ENCODE data around the gene COPS3.

DNA sequence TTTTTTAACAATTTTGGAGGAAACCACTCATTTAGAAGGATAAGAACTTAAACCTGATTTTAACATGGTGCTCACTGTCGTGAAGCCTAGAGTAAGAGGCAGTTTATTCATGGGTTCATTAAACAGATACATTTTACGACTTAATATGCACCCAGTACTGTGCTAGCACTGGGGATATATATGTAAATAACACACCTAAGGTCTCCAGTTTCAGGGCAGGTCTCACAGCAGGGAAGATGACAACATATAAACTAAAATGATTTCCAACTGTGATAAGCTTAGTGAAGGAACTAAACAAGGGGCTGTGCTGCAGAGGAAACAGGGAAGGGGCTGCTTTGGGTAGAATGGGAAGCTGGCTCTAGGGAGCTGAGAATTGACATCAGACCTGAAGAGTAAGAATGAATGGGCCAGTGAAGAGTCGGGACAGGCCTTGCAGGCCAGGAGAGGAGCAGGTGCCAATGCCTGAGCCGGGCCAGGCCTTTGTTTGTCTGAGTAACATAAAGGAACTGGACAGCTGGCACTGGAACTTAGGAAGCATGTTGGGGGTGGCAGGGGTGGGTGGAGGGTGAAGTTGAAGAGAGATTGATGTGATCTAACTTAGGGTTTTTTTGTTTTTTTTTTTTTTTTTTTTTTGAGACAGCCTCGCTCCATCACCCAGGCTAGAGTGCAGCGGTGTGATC lies 34.2 kb upstream of the COPS3 start:
- TF ChIP-seq, protein P1, sequence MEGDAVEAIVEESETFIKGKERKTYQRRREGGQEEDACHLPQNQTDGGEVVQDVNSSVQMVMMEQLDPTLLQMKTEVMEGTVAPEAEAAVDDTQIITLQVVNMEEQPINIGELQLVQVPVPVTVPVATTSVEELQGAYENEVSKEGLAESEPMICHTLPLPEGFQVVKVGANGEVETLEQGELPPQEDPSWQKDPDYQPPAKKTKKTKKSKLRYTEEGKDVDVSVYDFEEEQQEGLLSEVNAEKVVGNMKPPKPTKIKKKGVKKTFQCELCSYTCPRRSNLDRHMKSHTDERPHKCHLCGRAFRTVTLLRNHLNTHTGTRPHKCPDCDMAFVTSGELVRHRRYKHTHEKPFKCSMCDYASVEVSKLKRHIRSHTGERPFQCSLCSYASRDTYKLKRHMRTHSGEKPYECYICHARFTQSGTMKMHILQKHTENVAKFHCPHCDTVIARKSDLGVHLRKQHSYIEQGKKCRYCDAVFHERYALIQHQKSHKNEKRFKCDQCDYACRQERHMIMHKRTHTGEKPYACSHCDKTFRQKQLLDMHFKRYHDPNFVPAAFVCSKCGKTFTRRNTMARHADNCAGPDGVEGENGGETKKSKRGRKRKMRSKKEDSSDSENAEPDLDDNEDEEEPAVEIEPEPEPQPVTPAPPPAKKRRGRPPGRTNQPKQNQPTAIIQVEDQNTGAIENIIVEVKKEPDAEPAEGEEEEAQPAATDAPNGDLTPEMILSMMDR (IDR thresholded peaks at IDR 0.05; ENCODE audit: insufficient read depth, low read length): no peak
- TF ChIP-seq POLR2AphosphoS5 (IDR thresholded peaks at IDR 0.05; ENCODE audit: low read depth): no peak
- no peak for TF ChIP-seq GABPA (IDR thresholded peaks at IDR 0.05; ENCODE audit: low read depth)
- TF ChIP-seq SPI1 (IDR thresholded peaks at IDR 0.05; ENCODE audit: borderline replicate concordance, low read depth): no peak
- TF ChIP-seq, protein P2, sequence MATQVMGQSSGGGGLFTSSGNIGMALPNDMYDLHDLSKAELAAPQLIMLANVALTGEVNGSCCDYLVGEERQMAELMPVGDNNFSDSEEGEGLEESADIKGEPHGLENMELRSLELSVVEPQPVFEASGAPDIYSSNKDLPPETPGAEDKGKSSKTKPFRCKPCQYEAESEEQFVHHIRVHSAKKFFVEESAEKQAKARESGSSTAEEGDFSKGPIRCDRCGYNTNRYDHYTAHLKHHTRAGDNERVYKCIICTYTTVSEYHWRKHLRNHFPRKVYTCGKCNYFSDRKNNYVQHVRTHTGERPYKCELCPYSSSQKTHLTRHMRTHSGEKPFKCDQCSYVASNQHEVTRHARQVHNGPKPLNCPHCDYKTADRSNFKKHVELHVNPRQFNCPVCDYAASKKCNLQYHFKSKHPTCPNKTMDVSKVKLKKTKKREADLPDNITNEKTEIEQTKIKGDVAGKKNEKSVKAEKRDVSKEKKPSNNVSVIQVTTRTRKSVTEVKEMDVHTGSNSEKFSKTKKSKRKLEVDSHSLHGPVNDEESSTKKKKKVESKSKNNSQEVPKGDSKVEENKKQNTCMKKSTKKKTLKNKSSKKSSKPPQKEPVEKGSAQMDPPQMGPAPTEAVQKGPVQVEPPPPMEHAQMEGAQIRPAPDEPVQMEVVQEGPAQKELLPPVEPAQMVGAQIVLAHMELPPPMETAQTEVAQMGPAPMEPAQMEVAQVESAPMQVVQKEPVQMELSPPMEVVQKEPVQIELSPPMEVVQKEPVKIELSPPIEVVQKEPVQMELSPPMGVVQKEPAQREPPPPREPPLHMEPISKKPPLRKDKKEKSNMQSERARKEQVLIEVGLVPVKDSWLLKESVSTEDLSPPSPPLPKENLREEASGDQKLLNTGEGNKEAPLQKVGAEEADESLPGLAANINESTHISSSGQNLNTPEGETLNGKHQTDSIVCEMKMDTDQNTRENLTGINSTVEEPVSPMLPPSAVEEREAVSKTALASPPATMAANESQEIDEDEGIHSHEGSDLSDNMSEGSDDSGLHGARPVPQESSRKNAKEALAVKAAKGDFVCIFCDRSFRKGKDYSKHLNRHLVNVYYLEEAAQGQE (IDR thresholded peaks at IDR 0.05; ENCODE audit: insufficient replicate concordance, low read depth): no peak

Measured in HL-60 (cell line).